Raji (cell line): ENCODE data around the gene UBE3A.

Experiments used
- POLR2A ChIP-seq: IDR thresholded peaks from 2 replicates; pipeline ENCODE4 v1.6.1; 2011; ENCODE audit warnings: low read depth, low read length, control low read depth; ENCODE audit not compliant: insufficient read depth

Gene UBE3A

DNA sequence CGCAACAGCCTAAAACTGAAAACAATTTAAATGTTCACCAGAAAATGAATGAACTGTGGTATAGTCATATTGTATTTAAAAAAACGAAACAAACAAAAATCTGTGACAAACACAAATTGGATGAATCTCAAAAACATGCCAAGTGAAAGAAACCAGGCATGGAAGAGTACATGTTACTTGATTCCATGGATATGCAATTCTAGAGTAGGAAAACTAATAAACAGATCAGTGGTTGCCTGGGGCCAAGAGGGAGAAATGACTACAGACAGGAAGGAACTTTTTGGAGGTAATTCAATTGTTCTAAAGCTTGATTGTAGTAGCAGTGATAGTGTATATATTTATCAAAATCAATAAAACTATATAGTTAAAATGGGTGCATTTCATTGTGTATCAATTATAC lies 16.8 kb downstream of the UBE3A start:
- no peak for TF ChIP-seq POLR2A

DNA sequence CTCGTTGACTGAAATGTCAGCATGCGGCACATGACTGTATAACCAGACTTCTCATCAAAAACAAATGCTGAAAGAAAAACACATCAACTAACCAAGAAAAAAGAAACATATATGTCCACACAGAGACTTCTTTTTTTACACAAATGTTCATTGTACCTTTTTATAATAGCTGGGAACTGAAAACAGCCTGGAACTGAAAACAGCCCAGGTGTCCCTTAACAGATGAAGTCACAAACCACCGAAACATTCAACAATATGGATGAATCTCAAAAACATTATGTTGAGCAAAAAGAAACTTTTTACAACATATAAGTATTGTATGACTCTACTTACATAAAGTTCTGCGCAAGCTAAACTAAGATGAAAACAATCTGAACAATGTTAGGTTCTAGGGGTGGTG lies 20.6 kb downstream of the UBE3A start:
- no peak for TF ChIP-seq POLR2A

DNA sequence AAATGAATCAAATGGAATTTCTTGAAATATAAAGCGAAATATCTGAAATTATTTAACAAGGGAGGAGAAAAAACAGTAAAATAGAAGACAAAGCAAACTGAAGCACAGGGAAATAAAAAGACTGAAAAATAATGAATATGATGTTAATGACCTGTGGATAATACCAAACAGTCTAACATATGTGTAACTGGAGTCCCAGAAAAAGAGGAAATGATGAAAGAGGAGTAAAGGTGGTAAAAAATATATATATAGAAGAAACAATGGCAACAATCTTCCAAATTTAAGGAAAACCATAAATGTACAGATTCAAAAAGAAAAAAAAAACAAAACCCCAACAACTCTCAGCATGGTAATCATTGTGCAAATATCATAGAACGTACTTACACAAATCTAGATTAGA lies 21.2 kb downstream of the UBE3A start:
- TF ChIP-seq POLR2A = no peak

DNA sequence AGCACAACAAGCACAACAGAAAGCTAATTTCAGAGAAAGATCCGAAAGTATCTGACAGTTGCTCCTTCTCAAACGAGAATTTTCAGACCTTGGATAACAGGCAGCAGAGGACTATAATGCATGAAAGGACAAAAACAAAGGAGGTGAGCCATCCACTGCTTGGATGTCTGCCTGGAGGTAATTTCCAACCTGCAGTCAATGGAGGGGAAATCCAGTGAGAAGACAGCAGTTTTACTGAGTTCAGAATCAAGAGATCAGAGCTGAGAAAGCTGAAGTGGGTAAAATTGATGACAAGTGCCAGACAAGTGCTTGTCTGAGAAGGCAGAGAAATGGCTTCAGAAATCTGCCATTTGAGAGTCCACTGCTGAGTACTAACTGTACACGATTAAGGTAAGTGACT lies 22.1 kb downstream of the UBE3A start:
- TF ChIP-seq POLR2A = no peak

DNA sequence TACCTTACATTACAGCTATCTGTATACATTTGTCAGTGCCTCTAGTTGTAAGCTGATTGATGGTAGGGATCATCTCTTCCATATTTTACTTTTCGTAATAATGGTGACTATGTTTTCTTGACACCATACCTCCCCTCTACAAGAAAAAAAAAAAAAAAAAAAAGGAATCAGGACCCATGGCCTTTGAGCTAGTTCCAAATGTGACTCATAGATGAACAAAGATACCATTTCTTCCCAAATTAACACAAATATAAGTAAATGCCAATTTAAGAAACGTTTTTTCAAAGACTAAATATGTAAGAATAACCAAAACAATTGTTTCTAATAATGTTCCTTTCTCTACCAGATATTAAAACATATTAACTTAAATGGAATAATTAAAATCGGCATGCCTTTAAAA lies 23.1 kb downstream of the UBE3A start:
- TF ChIP-seq POLR2A = no peak

DNA sequence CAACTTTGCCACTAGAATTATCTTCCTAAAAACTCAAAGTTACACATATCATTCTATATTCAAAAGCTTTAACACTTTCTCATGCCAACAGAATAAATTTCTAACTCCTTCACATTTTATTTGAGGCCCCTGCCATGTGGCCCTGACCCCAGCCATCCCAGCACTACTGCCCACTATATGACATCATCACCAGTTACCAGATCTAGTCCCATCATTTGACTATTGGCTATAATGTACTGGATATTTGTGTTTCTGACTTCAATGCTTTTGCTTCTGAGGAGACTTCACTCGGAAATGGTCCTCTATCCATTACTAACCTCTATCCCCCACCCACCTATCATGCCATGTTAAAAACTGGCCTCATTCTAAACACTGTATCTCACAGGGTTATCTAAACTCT lies 23.6 kb downstream of the UBE3A start:
- TF ChIP-seq POLR2A = no peak

DNA sequence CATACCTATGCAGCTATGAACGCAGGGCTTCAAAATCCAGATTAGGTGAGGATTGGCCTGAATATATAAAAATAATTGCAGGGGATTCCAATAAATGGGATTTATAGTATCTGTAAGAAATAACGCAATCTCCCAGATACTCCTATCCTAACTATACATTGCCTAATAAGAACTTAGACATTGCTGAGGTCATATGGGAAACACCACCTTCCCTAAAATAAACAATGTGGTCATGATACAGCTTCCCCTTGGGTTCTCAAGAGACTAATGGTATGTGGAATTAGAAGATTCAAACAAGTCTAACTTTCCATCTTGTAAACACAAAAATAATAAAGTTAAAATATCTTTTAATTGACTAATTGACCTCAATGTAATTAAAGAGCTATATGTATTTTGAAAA lies 28.2 kb downstream of the UBE3A start:
- TF ChIP-seq POLR2A = no peak

DNA sequence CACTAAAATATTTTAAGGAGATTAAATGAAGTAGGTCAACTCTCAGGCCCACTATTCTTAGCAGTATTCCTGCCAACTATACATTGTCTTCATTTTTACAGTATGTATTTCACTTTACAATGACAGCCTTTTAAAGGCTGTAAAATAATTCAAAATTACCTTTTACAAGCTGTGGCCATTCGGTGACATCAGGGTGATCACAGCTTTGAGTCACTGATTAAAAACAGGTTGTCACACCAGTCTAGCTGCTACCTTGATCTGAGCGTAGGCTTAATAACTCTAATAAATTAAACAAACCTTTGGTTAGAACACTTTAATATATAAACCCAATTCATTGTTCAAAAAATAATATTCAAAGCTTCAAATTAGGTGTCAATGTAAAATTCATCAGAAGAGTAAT lies 29.9 kb downstream of the UBE3A start:
- no peak for TF ChIP-seq POLR2A

DNA sequence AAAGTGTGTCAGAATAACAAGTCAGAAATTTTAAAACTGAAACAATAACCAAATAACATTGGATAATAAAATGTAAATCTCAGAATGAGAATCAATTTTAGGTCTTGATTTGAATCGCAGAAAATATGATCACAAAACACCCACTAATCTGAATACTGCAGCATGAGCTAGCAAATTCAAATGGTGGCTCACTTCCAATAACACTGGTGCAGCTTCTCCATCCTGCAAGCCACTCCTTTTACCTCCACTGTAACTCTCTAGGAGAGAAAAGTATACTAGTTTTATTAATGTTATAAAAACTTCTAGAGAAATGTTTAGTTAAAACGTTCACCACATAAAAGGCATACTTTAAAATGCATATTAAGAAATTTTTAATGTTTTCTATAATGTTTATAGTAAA lies 30.4 kb downstream of the UBE3A start:
- no peak for TF ChIP-seq POLR2A

DNA sequence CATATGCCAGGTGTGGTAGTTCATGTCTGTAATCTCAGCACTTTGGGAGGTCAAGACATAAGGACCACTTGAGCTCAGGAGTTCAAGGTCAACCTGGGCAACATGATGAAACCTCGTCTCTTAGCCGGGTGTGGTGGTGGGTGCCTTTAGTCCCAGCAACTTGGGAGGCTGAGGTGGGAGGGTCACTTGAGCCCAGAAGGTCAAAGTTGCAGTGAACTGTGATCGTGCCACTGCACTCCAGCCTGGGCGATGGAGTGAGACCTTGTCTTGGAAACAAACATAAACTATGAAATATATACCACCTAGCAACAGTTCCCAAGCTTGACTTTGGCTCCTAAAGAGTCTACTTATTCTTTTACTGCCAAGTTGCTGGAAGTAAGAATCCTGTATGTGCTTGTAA lies 30.9 kb downstream of the UBE3A start:
- TF ChIP-seq POLR2A = no peak

DNA sequence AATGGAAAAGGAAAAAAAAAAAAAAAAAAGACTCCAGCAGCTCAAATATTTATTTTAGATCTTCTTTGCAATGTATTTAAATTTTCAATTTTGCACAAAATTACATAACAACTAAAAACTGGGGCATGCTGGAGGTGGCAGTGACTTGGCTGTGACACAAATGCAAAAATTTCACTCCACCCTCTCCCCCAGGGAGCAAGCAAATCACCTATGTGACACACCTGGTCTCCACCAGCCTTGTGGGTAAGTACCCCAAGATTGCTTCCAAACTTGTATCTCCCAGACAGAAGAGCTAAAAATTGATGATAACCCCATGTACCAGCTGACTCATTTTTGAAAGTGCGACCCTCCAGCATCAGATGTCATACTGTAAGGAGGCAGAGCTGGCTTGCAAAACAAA lies 32.0 kb downstream of the UBE3A start:
- no peak for TF ChIP-seq POLR2A

DNA sequence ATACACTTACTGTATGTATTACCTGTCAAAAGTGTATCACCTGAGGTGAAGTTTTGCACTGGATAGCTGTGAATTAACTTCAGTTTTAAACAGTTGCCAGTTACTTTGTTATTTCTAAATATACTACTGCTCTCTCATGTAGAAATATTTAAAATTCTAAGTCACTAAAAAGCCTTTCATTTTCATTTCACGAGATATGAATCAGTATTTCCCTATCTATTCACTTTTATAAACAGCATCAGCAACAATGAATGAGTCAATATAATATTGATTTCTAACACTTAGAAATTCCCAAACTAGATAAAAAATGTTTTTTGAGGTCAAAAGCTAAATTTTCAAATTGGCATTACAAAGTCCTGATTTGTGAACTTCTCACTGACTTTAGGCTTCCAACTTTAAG lies 32.6 kb downstream of the UBE3A start:
- no peak for TF ChIP-seq POLR2A

DNA sequence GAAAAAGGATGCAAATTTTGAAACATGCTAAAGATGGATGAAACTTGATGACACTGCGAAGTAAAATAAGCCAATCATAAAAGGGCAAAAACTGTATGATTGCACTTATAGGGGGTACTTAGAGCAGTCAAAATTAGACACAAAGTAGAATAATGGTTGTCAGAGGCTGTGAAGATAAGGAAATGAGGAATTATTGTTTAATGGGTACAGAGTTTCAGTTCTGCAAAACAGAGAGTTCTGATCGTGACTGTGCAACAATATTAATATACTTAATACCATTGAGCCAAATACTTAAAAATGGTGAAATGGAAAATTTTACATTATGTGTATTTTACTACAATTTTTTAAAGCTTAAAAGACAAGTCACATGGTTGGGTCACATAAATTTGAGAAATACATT lies 35.1 kb downstream of the UBE3A start:
- TF ChIP-seq POLR2A = no peak

DNA sequence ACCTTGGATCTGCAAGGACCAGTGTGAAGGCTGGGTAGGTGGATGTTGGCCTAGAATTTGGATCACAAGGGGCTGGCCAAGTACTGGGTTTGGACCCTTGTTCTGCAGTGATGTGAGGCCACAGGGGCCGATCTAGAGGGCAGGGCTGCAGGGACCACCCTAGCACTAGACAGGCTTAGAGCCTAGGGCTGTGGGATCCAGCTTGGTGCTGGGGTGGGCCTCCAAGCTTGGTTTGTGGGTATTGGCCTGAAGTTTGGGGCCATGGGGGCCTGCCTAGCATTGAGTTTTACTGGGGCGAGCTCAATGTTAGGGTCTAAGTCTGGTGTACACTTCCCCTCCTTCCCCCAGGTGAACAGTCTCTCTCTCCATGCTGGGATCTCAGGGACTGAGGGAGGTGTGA lies 36.5 kb downstream of the UBE3A start:
- TF ChIP-seq POLR2A = no peak

DNA sequence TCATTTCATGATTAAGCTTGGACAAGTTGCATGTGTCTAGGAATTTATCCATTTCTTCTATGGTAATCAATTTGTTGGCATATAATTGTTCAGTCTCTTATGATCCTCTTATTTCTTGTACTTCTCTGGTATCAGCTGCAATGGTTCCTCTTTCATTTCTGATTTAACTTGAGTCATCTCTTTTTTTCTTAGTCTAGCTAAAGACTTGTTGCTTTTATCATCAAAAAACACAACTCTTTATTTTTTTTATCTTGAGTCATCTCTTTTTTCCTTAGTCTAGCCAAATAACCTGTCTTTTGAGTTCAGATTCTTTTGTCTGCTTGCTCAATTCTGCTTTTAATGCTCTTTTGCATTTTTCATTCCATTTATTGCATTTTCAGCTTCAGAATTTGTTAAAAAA lies 37.3 kb downstream of the UBE3A start:
- no peak for TF ChIP-seq POLR2A

DNA sequence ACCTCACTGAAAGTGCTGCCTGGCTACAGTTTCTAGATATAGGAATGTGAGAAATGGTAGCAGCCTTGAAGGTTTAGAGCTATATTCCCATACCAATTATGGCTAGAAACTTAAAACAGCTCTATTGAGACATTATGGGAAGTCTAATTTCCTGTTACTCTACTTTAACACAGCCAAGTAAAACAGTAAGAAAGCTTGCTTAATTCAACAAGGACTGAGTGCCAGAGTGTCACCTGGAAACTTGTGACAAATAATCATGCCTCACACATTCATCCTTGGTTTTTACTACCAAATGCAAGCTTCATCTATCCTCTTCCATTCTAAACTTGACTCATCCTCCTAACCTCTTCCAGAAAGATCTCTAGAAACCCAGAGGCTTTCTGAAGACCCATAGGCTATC lies 41.7 kb downstream of the UBE3A start:
- TF ChIP-seq POLR2A = no peak

DNA sequence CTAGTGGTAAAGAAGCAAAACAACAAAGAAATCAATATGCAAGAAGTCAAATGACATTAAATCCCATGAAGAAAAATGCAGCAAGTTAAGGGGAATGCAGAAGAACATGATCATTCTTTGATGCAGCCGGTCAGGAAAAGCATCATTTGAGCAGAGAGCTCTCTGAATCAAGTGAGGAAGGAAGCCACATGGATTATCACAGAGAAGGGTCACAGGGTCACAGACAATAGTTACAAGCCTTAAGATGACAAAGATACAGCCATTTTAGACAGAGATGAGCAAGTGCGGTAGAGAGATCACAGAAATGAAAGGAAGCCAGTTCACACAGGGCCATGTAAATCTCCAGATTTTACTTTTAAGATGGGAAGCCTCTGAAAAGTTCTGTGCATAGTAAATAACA lies 43.9 kb downstream of the UBE3A start:
- TF ChIP-seq POLR2A = no peak

DNA sequence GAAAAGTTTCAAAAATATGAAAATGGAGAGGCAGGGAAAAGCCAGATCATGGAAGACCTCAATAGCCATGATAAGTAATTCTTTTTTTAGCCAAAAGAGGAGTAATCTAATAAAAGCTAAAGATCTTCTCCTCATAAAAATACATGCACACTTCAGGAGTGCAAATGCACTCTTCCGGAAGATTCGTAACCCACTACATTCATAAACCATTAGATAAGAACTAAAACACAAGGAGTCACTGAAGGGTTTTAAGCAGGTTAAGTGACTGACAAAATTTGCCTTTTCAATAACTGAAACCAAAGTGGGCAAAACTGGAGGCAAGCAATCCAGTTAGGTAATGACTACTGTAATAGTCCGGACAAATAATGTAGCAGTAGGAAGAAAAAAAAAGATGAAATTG lies 46.0 kb downstream of the UBE3A start:
- no peak for TF ChIP-seq POLR2A
